NCI-H748 (cell line): ENCODE measurements around the gene SPON1.
"Not testable (repeated sequence)": the region's sequence is repeated elsewhere in the genome, so short reads cannot be mapped to it uniquely, and the experiment has no call there.

Source experiments
- DNase-seq: peaks from one replicate; lab custom pipeline; 2025; ENCODE audit not compliant: unreplicated experiment; lab: John Stamatoyannopoulos, UW

The SPON1 gene

DNA sequence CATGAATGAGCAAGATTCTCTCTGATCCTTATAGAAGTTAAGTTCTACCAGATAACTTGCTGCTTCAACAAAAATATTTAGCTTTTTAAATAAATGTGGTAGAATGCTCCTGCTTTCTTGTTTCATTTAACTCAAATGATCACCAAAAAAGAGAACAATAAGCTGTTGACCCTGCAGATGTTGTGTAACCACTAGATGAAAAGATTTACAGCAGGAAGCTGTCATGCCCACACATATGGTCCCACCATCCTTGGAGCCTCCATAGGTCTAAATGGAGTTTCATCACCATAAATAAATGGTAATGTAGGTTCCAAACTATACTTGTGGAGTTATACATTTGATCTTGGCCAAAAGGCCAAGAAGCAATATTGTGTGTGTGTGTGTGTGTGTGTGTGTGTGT, 277.7 kb downstream of the SPON1 start:
- no peak for DNase-seq

DNA sequence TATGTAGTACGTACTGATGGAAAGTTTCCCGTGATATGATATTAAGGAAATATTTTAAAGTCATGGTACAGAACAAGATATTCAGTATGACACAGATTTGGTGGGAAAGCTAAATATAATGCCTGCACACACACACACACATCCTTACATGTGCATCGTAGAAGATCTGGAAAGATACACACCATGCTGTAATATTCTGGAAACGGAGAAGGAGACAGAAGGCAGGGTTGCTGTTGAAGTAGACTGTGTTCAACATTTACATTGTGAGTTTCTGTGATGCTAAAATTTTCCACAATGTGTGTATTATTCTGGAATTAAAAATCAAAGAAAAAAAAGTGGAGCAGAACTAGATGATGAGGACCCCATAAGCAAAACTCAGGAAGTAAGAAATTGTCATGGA, 278.4 kb downstream of the SPON1 start:
- DNase-seq = no peak

DNA sequence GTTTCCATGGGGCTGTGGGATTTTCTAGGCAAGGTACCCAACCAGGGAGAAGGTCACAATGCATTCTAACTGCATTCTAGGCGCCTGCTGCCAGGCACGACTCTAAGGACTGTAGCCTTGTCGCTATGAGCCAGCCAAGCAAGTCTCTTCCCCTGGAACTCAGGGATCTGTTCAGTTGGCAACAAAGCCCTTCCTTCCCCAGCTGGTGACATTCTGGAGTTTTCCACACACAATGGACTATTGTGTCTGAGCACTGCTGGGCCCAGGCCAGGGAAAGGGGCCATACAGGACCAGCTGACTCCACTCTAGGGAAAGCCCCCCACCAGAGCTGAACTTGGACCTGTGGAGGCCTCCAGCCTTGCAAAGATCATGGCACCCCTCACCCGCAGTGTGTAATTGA, 279.7 kb downstream of the SPON1 start:
- DNase-seq = no peak

DNA sequence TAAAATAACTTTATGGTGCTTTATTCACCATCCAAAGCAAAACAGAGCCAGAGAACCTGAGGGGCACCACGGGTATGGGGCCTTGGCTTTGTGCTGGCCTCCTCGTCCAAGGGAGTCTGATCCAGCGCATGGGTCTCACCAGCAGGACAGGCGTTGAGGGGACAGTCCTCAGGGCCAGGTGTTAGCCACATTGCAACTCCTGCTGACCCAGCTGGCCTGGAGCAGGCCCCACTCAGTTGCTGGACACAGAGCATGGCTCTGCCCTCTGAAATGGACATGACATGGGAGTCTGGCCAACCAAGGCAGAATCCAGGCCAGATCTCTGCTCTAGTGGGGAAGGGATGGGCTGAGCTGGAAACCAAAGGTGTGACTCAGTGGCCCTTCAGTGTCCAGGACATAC, 280.2 kb downstream of the SPON1 start:
- DNase-seq = no peak

DNA sequence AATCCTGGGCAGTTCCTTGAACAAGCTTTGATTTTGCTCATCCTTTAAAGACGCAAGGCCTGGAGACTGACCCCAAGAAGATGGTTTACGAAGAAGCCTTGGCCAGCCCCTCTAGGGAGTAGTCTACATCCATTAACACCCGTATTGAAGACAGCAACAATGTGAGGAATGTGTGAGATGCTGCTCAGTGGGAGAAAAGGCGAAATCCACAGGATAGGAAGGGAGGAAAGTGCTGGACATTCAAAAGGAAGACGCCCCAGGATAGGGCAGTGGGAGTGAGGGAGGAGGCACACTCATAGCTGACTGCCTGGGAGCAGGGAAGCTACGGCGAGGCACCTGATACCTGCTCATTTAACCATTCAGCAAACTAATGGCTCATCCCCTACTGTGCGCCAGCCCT, 282.4 kb downstream of the SPON1 start:
- DNase-seq = no peak

DNA sequence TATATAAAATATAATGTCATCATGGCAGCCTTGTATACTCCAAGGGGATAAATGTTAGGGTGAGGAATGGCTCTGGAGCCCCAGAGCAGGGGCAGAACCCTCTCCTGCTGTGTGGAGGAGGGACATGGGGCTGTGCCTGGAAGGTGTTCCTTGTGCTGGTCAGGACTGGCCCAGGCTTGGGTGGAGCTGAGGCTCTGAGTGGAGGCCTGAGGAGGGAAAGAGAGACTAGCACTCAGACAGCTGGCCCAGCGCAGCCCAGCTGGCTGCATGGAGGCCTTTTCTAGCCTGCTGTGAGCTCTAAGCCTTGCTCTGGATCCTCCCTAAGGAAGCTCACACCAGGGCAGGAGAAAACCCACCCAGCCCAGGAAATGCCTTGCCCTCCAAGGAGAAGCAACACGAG, 282.9 kb downstream of the SPON1 start:
- no peak for DNase-seq

DNA sequence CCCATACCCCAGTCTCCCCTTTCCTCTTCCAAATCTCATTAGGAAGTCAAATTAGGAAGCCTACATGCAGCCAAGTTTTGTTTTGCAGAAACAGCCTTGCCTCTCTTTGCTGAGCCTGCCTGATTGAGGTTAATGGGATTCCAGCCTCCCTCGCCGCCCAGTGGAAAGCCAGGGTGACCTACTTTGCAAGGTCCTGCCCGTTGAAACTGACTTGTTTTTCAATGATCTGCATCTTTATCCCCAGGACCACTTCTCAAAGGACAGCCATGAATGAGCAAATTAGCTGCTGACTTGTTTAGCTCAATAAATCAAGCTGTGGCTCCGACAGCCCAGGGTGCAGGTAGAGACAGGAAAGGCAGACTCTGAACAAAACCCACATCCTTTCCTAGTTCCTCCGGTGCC, 286.1 kb downstream of the SPON1 start:
- DNase-seq = peak; percentile 6

DNA sequence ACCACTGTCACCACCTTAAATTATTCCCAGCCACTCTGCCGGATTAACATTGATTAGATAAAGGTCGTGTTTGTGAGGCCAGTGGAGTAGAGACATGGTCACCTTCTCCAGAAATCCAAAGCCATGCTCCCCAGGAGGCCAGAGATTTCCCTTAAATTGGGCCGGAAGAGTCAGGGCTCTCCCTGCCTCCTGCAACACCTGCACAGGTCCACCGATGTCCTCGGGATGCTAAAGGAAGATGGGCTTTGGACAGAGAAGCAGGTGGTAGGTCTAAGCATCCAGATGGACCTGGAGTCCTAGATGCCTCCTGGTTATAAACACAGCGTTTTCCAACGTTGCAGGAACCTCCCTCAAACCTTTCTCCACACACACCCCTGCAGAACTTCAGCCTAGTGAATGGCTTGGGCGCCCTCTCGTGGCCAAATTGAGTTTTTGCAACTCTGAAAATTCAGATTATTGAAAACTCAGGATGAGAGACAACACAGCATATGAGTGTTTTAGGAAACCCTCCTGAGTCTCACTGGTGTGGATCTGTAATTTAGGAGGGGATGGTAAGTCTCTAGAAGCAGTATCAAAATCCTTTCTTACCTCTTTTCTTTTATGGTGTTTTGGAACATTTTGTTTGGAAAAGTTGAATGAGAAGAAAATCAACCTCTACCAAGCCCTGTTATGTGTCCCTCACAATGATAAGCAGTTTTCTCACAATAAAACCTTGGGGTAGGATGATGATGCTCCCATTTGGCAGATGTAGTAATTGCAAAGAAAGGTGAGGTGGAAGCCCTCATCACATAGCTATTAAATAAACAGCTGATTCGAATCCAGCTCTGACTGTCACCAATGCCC, 286.8 kb downstream of the SPON1 start:
- peak; percentile 73 for DNase-seq

DNA sequence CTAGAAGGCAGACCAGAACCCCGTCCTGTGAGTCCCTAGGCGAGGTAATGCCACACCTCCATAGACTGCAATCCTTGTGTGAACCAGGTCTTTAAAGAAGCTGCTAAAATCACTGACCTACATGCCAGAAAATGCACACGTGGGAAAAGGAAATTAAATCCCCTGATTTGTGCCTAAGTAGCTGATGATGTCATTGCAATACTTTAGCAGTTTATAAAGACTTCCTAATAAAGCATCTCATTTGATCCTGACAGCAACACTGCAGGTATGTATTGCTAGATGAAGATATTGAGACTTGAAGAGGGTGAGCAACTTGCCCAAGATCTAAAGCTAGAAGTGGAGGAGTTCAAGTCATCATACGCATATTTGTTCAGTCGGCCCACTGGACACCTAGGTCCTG, 289.2 kb downstream of the SPON1 start:
- no peak for DNase-seq

DNA sequence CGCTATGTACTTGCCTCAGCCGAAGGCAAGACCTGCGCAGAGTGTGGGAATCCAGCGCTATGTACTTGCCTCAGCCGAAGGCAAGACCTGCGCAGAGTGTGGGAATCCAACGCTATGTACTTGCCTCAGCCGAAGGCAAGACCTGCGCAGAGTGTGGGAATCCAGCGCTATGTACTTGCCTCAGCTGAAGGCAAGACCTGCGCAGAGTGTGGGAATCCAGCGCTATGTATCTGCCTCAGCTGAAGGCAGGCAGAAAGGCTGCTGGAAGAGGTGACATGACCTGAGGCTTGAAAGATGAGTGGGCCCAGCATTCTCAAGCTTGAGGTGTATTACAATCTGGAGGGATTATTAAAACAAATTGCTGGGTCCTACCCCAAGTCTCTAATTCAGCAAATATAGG, 290.0 kb downstream of the SPON1 start:
- DNase-seq = not testable (repeated sequence)

DNA sequence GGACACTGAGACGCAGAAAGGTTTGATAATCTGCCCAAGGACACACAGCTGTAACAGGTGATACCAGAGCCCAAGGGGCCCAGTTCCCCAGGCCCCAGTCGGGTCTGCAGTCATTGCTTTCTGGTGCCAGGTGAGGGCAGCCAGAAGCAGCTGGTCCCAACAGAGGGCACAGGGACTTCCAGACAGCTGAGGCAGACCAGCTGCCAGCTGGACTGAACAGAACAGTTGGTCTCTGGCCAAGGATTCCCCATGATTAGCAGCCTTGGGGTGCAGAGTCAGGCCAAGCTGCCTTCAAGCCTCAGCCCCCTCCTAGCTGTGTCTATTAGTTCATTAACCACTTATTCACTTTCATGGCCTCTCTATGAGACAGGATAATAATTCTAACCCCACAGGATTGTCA, 290.9 kb downstream of the SPON1 start:
- no peak for DNase-seq

DNA sequence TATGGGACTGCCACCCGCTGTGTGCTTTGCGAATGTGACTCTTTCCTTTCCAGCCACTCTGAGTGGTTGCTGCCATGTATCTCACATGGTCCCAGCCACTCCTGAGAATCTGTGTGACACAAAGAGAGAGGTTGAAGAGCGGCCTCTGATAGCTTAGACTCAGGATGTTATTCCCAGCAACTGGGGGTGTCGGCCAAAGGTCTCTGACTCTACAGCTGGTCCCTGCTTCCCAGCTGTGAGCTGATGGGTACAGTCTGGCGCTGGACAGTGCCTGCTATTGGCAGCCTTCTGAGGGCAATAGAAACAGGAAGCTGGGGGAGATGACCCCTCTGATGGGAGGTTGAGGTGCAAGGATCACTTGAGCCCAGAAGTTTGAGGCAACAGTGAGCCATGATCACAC, 291.3 kb downstream of the SPON1 start:
- DNase-seq = no peak

DNA sequence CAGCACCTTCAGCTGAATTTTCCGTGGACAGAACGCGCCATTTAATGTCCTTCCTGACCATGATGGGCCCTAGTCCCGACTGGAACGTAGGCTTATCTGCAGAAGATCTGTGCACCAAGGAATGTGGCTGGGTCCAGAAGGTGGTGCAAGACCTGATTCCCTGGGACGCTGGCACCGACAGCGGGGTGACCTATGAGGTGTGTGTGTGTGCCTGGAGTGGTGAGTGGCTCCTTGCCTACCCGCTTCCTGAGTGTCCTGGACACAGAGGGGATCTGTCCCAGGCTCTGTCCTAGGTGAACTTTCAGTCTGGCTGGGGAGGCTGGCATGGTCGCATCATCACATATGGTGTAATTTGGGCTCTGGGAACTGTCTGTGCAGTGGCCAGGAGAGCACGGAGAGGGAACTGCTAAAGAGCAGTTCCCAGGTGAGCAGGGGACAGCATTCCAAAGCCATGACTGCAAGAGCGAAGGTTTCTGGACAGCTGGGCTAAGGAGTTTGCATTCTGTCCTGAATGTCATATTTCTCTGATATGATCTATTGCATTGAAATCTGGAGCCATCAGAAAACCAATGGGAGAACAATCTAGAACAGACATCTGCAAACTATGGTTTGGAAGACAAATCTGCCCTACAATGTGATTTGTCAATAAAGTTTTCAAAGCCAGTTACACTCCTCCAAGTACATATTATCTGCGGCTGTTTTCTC, 292.2 kb downstream of the SPON1 start:
- no peak for DNase-seq

DNA sequence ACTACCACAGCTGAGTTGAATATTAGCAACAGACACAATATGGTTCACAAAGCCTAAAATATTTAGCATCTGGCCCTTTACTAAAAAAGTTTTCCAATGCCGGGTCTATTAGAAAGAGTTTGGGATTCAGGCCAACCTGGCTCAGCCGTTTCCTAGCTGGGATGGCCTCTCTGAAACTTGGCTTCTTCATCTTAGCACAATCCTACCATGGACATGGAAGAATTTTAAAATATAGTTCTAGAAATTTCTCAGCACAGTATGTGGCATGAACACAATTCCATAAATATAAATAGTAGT, 292.7 kb downstream of the SPON1 start:
- DNase-seq = no peak

DNA sequence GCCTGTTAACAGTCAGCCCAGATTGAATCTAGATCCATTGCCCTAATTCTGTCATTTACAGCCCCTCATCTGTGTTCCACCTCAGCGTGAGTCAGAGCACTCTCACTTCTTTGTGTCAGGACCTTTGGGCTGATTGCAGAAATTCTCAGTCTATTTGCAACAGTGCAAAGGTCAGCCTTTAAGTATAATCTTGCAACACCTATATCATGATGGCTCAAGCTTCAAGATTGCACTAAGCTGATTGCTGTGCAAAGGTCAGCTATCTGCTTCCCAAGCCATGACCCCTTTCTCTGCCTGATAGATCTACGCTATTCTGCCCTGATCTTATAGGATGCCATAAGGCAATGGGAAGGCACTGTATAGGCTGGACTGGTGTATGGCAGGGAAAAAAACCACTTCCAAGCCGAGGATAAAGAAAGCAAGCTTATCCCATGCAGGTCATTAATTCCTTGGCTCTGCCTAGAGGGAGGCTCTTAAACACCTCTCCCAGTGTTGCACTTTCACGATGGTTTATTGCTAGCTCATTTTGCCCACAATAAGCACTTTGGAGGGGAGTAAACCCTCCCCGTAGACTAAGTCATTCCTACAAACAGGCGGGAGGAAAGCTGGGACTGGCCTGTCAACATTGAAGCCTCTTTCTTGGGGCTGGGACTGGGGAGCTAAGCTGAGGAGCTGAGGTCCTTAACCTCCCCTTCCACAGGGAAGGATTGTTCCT, 295.9 kb downstream of the SPON1 start:
- DNase-seq = no peak

DNA sequence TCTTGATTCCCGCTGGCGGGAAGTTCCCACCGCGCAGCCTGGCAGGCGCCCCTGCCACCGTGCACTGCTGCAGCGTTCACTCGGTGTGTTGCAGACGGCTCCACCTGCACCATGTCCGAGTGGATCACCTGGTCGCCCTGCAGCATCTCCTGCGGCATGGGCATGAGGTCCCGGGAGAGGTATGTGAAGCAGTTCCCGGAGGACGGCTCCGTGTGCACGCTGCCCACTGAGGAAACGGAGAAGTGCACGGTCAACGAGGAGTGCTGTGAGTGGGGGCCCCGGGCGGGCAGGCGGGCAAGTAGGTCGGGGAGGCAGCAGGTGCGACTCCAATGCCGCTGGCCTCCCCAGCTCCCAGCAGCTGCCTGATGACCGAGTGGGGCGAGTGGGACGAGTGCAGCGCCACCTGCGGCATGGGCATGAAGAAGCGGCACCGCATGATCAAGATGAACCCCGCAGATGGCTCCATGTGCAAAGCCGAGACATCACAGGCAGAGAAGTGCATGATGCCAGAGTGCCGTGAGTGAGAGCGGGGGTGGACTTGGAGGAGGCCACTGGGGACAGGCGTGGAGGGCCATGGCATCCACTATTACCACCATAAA, 296.8 kb downstream of the SPON1 start:
- peak; percentile 36 for DNase-seq

DNA sequence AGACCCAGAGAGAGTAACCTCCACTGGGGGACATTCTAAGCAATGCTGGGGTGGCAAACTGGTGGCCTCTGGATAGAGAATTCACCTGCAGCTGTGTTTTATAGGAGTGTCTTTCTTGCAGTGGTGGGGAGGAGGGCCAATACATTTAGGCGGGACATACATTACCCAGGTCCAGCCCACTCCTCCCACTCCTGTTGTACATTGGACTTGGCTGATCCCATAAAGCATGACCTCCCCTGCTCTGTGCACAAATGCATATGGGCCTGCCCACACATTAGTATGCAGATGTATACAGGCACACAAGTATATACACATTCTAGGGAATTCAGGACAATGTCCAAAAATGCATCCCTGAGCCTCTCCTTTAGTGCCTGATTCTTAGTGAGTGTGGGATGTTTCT, 297.4 kb downstream of the SPON1 start:
- no peak for DNase-seq

DNA sequence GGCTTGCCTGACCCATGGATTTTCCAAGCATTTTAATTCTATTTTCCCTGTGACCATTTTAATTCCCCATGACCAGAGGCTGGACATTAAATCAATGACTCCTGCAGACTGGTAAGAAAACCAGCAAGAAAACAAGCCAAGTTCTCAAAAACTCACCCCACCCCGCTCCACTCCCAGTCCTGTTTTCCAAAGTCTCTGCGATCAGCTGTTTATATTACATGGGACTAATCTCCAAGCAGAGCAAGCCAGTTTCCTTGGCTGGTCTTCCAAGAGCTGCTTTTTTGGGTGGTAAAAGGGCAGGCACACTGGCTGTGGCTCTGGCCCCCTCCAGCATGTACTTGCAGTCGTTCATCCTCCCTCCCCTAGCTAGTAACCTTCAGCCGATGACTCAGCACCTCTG, 298.5 kb downstream of the SPON1 start:
- no peak for DNase-seq

DNA sequence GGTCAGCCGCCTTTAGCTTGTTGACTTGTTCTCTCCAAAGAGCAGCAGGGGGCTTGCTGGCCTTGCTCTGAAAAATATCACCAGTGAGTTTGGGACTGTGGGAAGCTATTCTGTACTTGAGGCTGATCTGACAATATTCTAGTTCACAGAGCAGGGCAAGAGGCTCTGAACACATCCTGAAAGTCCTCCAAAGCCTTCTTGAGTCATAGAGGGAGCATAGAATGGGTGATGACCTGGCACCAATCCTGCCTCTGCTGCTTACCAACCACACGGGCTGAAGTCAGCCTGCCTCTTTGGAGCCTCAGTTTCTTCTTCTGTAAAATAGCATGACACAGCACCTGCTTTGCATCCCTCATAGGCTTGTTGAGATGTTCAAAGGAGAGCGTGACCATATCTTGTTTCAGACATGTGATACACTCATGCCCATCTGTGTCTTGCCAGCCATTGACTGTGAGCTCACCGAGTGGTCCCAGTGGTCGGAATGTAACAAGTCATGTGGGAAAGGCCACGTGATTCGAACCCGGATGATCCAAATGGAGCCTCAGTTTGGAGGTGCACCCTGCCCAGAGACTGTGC, 299.8 kb downstream of the SPON1 start:
- no peak for DNase-seq

DNA sequence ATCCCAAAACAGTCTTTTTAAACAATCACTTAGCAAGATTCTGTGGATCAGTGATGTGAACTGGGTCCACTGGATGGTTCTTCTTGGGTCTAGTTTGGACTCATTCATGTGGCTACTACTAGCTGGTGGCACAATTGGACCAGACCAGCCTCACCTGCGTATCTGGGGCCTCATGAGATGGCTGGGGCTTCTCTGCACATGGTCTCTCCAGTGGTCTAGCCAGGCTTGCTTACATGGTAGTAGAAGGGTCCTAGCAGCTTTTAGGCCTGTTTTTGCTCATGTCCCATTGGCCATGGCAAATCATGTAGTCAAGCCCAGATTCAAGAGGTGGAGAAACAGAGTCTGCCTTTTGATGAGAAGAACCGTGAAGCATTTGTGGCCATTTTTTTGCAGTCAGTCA, 302.4 kb downstream of the SPON1 start:
- DNase-seq = no peak

DNA sequence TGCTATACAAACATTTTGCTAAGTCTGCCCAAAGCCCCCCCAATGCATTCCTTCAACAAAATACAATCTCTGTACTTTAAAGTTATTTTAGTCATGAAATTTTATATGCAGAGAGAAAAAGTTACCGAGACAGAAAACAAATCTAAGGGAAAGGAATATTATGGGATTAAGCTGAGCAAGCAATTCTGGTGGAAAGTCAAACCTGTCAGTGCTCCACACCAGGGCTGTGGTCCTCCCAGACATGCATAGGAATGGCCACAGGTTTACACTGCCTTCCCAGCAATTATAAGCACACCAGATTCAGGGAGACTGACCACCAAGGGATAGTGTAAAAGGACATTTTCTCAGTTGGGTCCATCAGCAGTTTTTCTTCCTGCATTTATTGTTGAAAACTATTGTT, 304.1 kb downstream of the SPON1 start:
- DNase-seq = no peak
